Femur (tissue), 1 donor: ENCODE results near the gene GCAT.
"Not testable (repeated sequence)": the region's sequence is repeated elsewhere in the genome, so short reads cannot be mapped to it uniquely, and the experiment has no call there.

ENCODE experiments used
- DNase-seq: peaks from one replicate; pipeline ENCODE4 v3.0.0-alpha.2; 2017

Gene GCAT

GRCh38 chr22:37784829-37785495 lies 22.8 kb upstream of the GCAT start:
- DNase-seq: no peak

GRCh38 chr22:37790234-37790633 lies 17.5 kb upstream of the GCAT start:
- DNase-seq: no peak

GRCh38 chr22:37792494-37792893 lies 15.2 kb upstream of the GCAT start:
- DNase-seq: no peak

GRCh38 chr22:37794376-37794775 lies 13.4 kb upstream of the GCAT start:
- no peak for DNase-seq

GRCh38 chr22:37796079-37796478 lies 11.7 kb upstream of the GCAT start:
- no peak for DNase-seq

- DNase-seq: not testable (repeated sequence)
Measured at GRCh38 chr22:37797259-37797658, 10.5 kb upstream of the GCAT start.

GRCh38 chr22:37797874-37798500 lies 9.7 kb upstream of the GCAT start:
- no peak for DNase-seq

GRCh38 chr22:37799979-37800378 lies 7.8 kb upstream of the GCAT start:
- DNase-seq: not testable (repeated sequence)

- no peak for DNase-seq
Measured at GRCh38 chr22:37801946-37802309, 5.8 kb upstream of the GCAT start.

GRCh38 chr22:37802310-37803194 lies 5.2 kb upstream of the GCAT start:
- DNase-seq: peak; percentile 80

- DNase-seq: no peak
Measured at GRCh38 chr22:37803195-37803638, 4.5 kb upstream of the GCAT start.

- DNase-seq: no peak
Measured at GRCh38 chr22:37803639-37804351, 3.9 kb upstream of the GCAT start.

- no peak for DNase-seq
Measured at GRCh38 chr22:37804352-37804880, 3.3 kb upstream of the GCAT start.

GRCh38 chr22:37804881-37805809 lies 2.6 kb upstream of the GCAT start:
- peak; percentile 95 for DNase-seq

GRCh38 chr22:37805810-37806277 lies 1.9 kb upstream of the GCAT start:
- DNase-seq: no peak

GRCh38 chr22:37806409-37807333 lies 1.1 kb upstream of the GCAT start:
- DNase-seq: peak; percentile 59

- no peak for DNase-seq
Measured at GRCh38 chr22:37808294-37808657, 542 bp downstream of the GCAT start.

GRCh38 chr22:37809672-37810333 lies 2.1 kb downstream of the GCAT start:
- DNase-seq: no peak

GRCh38 chr22:37811867-37812266 lies 4.1 kb downstream of the GCAT start:
- no peak for DNase-seq
